Ishikawa (cell line): ENCODE measurements around the gene NTNG1.

Experiments
- EP300 ChIP-seq: IDR thresholded peaks from 2 replicates; pipeline ENCODE4 v1.6.1; 2012; ENCODE audit warnings: borderline replicate concordance
- NFIC ChIP-seq: IDR thresholded peaks from 2 replicates; pipeline ENCODE4 v1.6.1; 2012
- TAF1 ChIP-seq: IDR thresholded peaks from 2 replicates; pipeline ENCODE4 v1.6.1; 2012; ENCODE audit warnings: low read depth, mild to moderate bottlenecking
- TCF12 ChIP-seq: IDR thresholded peaks from 2 replicates; pipeline ENCODE4 v1.6.1; 2012; ENCODE audit warnings: low read depth
- TEAD4 ChIP-seq: IDR thresholded peaks from 2 replicates; pipeline ENCODE4 v1.6.1; 2012
- YY1 ChIP-seq: IDR thresholded peaks from 2 replicates; pipeline ENCODE4 v1.6.1; 2012; ENCODE audit warnings: low read depth
- TF ChIP-seq, protein P1 (sequence below): IDR thresholded peaks from 2 replicates; pipeline ENCODE4 v1.6.1; 2012; ENCODE audit warnings: low read depth, mild to moderate bottlenecking
- TF ChIP-seq, protein P2 (sequence below): IDR thresholded peaks from 2 replicates; pipeline ENCODE4 v1.6.1; 2012
- TF ChIP-seq, protein P3 (sequence below): IDR thresholded peaks from 2 replicates; pipeline ENCODE4 v1.6.1; 2012

DNA sequence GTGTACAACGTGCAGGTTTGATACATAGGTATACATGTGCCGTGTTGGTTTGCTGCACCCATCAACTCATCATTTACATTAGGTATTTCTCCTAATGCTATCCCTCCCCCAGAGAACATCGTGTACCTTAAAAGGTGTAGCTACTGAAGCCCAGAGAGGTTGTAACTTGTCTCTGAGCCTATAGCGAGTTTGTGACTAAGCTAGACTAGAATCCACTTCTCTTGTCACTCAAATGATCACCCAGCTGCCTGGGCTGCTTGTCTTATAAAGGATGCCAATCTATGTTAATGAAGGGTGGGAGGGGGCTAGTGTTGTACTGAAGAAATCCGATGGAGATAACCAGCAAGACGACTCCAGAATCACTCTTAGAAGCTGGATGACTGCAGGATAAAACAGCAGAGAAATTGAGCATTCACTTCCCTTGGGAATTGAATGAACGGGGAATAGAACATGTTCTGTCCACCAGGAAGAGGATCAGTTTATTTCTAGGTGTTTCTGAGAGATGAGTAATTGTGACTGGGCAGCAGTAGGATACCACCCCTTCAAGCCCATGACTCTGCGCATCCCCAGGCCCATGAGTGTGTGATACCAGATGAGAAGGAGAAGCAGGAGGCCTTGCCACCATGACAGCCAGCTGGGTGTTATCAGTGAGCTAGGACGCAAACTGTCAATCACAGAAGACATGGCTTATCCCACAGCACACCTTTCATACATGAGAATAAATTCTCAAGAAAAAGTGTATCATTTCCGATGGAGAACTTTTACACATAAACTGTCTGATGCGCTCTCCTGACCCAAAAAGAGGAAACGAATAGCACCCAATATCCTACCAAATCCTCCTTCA lies 390.4 kb downstream of the NTNG1 start:
- TF ChIP-seq TCF12, result no peak
- TF ChIP-seq EP300, result no peak
- no peak for TF ChIP-seq YY1
- TF ChIP-seq TAF1, result no peak
- TF ChIP-seq, protein P1, sequence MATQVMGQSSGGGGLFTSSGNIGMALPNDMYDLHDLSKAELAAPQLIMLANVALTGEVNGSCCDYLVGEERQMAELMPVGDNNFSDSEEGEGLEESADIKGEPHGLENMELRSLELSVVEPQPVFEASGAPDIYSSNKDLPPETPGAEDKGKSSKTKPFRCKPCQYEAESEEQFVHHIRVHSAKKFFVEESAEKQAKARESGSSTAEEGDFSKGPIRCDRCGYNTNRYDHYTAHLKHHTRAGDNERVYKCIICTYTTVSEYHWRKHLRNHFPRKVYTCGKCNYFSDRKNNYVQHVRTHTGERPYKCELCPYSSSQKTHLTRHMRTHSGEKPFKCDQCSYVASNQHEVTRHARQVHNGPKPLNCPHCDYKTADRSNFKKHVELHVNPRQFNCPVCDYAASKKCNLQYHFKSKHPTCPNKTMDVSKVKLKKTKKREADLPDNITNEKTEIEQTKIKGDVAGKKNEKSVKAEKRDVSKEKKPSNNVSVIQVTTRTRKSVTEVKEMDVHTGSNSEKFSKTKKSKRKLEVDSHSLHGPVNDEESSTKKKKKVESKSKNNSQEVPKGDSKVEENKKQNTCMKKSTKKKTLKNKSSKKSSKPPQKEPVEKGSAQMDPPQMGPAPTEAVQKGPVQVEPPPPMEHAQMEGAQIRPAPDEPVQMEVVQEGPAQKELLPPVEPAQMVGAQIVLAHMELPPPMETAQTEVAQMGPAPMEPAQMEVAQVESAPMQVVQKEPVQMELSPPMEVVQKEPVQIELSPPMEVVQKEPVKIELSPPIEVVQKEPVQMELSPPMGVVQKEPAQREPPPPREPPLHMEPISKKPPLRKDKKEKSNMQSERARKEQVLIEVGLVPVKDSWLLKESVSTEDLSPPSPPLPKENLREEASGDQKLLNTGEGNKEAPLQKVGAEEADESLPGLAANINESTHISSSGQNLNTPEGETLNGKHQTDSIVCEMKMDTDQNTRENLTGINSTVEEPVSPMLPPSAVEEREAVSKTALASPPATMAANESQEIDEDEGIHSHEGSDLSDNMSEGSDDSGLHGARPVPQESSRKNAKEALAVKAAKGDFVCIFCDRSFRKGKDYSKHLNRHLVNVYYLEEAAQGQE, result no peak
- TF ChIP-seq, protein P2, sequence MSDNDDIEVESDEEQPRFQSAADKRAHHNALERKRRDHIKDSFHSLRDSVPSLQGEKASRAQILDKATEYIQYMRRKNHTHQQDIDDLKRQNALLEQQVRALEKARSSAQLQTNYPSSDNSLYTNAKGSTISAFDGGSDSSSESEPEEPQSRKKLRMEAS, result no peak
- TF ChIP-seq NFIC, result no peak
- TF ChIP-seq, protein P3, sequence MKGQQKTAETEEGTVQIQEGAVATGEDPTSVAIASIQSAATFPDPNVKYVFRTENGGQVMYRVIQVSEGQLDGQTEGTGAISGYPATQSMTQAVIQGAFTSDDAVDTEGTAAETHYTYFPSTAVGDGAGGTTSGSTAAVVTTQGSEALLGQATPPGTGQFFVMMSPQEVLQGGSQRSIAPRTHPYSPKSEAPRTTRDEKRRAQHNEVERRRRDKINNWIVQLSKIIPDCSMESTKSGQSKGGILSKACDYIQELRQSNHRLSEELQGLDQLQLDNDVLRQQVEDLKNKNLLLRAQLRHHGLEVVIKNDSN, result no peak
- TF ChIP-seq TEAD4, result no peak
